ENCODE data around the gene PLD4.
"Not testable (repeated sequence)": the region's sequence is repeated elsewhere in the genome, so short reads cannot be mapped to it uniquely, and the experiment has no call there.

Gene PLD4

GRCh38 chr14:104942586-104942985 lies 17.9 kb downstream of the PLD4 start:
- DNase-seq = no peak

- not testable (repeated sequence) for DNase-seq
Measured at GRCh38 chr14:104943216-104944015, 18.7 kb downstream of the PLD4 start.

- not testable (repeated sequence) for DNase-seq
Measured at GRCh38 chr14:104944016-104944308, 19.3 kb downstream of the PLD4 start.

DNA sequence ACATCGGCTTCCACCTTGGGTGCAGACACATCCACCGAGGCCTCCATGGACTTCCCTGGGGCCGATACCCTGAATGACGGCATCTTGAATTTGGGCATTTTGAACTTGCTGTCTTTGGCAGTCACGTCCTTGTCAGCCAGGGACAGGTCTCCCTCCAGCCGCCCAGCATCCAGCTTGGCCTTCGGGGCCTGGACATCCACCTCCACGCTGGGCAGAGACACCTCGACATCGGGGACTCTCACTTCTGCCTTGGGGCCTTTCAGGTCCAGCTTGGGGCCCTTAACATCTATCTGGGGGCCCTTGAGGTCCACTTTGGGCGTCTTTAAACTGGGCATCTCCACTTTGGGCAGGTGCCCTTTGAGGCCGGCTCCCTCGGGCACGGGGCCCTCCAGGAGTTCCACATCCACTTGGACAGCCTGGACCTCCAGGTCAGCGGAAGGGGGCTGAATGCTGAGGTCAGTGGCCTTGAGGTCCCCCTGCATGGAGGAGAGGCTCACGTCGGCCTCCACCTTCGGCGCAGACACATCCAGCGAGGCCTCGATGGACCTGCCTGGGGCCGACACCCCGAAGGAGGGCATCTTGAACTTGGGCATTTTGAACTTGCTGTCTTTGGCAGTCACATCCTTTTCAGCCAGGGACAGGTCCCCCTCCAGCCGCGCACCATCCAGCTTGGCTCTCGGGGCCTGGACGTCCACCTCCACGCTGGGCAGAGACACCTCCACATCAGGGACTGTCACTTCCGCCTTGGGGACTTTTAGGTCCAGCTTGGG lies 19.9 kb downstream of the PLD4 start:
- DNase-seq = not testable (repeated sequence)

DNA sequence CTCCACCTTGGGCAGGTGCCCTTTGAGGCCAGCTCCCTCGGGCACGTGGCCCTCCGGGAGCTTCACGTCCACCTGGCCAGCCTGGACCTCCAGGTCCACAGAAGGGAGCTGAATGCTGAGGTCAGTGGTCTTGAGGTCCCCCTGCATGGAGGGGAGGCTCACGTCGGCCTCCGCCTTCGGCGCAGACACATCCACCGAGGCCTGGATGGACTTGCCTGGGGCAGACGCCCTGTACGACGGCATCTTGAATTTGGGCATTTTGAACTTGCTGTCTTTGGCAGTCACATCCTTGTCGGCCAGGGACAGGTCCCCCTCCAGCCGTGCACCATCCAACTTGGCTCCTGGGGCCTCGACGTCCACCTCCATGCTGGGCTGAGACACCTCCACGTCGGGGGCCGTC lies 20.6 kb downstream of the PLD4 start:
- DNase-seq = not testable (repeated sequence)

- not testable (repeated sequence) for DNase-seq
Measured at GRCh38 chr14:104945986-104946965, 21.6 kb downstream of the PLD4 start.

GRCh38 chr14:104947201-104947600 lies 22.5 kb downstream of the PLD4 start:
- DNase-seq = not testable (repeated sequence)

GRCh38 chr14:104947881-104948735 lies 23.4 kb downstream of the PLD4 start:
- DNase-seq = not testable (repeated sequence)

DNA sequence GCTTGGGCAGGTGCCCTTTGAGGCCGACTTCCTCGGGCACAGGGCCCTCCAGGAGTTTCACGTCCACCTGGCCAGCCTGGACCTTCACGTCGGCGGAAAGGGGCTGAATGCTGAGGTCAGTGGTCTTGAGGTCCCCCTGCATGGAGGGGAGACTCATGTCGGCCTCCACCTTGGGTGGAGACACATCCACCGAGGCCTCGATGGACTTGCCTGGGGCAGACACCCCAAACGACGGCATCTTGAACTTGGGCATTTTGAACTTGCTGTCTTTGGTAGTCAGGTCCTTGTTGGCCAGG lies 24.0 kb downstream of the PLD4 start:
- no peak for DNase-seq

DNA sequence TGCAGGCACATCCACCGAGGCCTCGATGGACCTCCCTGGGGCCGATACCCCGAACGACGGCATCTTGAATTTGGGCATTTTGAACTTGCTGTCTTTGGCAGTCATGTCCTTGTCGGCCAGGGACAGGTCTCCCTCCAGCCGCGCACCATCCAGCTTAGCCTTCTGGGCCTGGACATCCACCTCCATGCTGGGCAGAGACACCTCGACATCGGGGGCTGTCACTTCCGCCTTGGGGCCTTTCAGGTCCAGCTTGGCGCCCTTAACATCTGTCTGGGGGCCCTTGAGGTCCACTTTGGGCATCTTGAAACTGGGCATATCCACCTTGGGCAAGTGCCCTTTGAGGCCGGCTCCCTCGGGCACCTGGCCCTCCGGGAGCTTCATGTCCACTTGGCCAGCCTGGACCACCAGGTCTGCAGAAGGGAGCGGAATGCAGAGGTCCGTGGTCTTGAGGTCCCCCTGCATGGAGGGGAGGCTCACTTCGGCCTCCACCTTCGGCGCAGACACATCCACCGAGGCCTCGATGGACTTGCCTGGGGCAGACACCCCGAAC lies 24.8 kb downstream of the PLD4 start:
- not testable (repeated sequence) for DNase-seq

DNA sequence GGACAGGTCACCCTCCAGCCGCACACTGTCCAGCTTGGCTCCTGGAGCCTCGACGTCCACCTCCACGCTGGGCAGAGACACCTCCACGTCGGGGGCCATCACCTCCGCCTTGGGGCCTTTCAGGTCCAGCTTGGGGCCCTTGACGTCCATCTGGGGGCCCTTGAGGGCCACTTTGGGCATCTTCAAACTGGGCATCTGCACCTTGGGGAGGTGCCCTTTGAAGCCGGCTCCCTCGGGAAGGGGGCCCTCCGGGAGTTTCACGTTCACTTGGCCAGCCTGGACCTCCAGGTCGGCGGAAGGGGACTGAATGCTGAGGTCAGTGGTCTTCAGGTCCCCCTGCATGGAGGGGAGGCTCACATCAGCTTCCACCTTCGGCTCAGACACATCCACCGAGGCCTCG lies 25.3 kb downstream of the PLD4 start:
- no peak for DNase-seq

- DNase-seq = not testable (repeated sequence)
Measured at GRCh38 chr14:104950701-104951100, 26.0 kb downstream of the PLD4 start.

DNA sequence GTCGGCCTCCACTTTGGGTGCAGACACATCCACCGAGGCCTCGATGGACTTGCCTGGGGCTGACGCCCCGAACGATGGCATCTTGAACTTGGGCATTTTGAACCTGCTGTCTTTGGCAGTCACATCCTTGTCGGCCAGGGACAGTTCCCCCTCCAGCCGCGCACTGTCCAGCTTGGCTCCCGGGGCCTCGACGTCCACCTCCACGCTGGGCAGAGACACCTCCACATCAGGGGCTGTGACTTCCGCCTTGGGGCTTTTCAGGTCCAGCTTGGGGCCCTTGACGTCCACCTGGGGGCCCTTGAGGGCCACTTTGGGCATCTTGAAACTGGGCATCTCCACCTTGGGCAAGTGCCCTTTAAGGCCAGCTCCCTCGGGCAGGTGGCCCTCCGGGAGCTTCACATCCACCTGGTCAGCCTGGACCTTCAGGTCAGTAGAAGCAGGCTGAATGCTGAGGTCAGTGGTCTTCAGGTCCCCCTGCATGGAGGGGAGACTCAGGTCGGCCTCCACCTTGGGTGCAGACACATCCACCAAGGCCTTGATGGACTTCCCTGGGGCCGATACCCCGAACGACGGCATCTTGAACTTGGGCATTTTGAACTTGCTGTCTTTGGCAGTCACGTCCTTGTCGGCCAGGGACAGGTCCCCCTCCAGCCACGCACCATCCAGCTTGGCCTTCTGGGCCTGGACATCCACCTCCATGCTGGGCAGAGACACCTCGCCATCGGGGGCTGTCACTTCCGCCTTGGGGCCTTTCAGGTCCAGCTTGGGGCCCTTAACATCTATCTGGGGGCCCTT lies 27.4 kb downstream of the PLD4 start:
- DNase-seq = not testable (repeated sequence)

- no peak for DNase-seq
Measured at GRCh38 chr14:104953097-104953496, 28.4 kb downstream of the PLD4 start.

DNA sequence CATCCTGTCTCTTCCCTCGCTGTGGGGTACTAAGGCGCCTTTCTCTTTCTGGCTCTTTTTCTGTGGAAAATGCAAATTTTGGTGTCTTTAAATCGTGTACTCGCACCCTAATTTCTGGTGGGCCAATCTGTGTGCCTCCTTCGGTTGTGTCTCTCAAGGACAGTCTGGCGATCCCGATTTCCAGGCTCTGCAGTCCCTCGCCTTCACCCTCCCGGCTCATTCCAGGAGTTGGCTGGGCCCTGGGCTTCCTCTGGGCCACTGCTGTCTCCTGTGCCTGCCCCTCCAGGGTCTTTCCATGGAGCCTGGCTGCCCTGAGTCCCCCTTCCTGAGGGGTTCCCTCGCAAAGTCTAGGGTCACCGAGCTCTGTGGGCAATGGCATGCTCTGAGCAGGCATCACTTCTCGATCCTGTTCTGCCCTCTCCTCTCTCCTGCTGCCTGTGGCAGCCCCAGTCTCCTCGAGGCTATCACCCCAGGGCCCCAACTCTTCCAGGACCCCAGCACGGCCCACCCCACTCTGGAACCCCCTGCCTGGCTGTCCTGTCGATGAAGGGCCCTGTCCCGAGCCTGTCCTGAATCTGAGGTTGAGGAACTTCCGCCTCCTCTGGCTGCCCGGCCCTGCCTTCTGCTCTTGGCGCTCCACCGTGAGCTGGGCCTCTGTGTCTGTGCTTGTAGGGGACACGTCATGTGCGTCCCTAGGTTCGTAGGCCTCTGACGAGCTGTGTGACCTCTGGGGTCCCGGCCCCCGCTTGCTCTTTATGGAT lies 29.4 kb downstream of the PLD4 start:
- DNase-seq = no peak

DNA sequence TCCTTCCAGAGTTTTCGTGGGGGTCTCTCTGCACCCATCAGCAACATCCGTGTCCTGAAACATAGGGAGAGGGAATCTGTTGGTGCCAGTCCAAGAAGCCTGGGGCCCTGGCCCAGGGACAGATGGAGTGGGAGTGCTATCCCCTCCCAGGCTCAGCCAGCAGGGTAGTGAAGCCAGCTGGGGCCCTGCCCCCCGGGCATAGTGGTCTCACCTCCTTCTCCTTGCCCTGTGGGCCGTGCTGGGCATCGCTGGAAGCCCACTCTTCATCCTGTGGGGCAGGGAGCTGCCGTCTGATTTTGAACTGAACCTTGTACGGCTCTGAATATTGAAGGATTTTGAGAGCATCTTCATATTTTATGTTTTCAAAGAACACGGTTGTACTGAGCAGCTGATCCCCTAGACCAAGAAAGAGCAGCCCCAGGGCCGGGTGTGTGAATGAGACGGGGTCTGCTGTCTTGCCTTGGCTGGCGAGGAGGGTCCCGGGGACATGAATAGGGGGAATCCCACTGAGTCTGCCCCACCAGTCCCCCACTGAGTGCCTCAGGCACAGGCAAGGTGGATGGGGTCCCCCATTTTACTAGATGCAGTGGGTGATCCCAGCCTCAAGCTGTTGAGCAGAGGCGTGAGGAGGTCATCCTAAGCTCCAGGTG lies 30.2 kb downstream of the PLD4 start:
- no peak for DNase-seq

DNA sequence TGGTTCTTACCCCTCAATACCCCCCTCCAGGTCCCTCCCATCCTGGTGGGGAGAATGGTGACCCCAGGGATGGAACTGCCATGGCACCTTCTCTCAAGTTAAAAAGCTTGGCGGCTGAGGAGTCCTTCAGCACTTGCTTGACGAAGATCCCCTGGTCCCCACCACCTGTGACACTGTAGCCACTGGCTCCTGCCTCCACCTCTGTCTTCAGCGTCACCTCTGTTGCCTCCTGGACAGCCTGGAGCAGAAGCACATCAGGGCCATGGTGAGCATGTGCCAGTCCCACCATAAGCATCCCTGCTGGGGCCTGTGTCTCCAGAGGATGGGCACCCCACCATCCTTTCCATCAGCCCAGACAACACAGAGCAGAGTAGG lies 30.7 kb downstream of the PLD4 start:
- no peak for DNase-seq

DNA sequence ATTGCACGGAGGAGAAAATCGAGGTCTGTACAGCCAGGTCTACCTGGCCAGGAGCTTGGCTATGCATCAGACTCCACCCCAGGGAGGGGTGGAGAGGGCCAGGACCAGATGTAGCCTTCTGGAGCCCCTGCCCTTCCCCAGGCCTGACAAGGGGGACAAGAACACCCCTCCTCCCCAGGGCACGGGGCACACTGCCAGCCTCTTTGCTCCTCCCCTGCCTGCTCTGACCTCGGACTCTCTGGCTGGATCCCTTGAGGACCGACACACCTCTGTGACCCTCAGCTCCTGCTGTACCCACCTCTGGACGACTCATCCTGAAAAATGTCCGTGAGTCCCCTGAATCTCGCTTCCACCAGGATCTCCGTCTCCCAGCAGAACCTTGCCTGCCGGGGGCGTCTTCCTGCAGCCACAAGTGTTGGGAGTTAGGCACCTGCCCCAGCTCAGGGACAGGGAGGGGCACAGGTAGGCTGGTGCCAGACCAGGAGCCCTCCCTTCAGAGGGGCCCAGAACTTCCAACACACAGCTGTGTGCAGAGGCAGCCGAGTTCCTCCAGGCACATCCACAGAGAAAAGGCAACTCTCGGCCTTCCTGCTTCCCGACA lies 31.7 kb downstream of the PLD4 start:
- DNase-seq = no peak

Data from CD4-positive, alpha-beta T cell treated with Interleukin-1 beta for 1 hour (primary cell).